Upper lobe of left lung (tissue), 6 donors: Measurements from ENCODE around the gene CYP2U1. TPM values are rescaled to one million over a fixed set of nuclear protein-coding genes. Genes with fewer than 3 reads are reported as not detected.

Experiments used
- ATAC-seq, 2 donors: fragments of 200-7000 bp; cut with Tn5 transposase; one replicate each; pipeline ENCODE4 v1.9.1; 2022; ENCODE audit warnings: mild to moderate bottlenecking in 2 of 2, moderate library complexity in 2 of 2; ENCODE audit not compliant: low FRiP score in 2 of 2
- DNase-seq, 2 donors: peaks; one replicate each; pipeline ENCODE4 v3.0.0-alpha.2; 2019 to 2020
- H3K27ac ChIP-seq, 4 donors: fragments of 200-600 bp; sonication (generic); one replicate each; pipeline ENCODE4 v1.5.1; 2016 to 2019
- H3K27me3 ChIP-seq, 4 donors: fragments of 200-600 bp; sonication (generic); one replicate each; pipeline ENCODE4 v1.5.1; 2017 to 2019
- H3K36me3 ChIP-seq, 4 donors: fragments of 200-600 bp; sonication (generic); one replicate each; pipeline ENCODE4 v1.5.1; 2016 to 2019
- H3K4me1 ChIP-seq, 4 donors: fragments of 200-600 bp; sonication (generic); one replicate each; pipeline ENCODE4 v1.5.1; 2018 to 2019
- H3K4me3 ChIP-seq, 4 donors: fragments of 200-600 bp; sonication (generic); one replicate each; pipeline ENCODE4 v1.5.1; 2017 to 2019; ENCODE audit warnings: mild to moderate bottlenecking in 2 of 4, moderate library complexity in 1 of 4
- H3K9me3 ChIP-seq, 4 donors: fragments of 200-600 bp; sonication (generic); one replicate each; pipeline ENCODE4 v1.5.1; 2018 to 2019
- CTCF ChIP-seq, 6 experiments: fragments of 450-650 bp in 4 of 6; fragments of 200-600 bp in 2 of 6; sonication (generic) in 2 of 6; IDR thresholded peaks; one replicate each; pipeline ENCODE4 v1.5.1; 2016 to 2019; ENCODE audit warnings: antibody characterized with exemption in 6 of 6
- EP300 ChIP-seq, 4 donors: sonication (generic); formaldehyde crosslinking; IDR thresholded peaks; one replicate each; pipeline ENCODE4 v1.5.1; 2017; ENCODE audit warnings: antibody characterized with exemption in 4 of 4, control low read depth in 2 of 4
- POLR2A ChIP-seq, 4 donors: fragments of 450-650 bp; IDR thresholded peaks; one replicate each; pipeline ENCODE4 v1.5.1; 2016 to 2017; ENCODE audit warnings: antibody characterized with exemption in 4 of 4, mild to moderate bottlenecking in 2 of 4
- POLR2AphosphoS5 ChIP-seq, 2 donors: sonication (generic); formaldehyde crosslinking; IDR thresholded peaks; one replicate each; pipeline ENCODE4 v1.5.1; 2017; ENCODE audit warnings: antibody characterized with exemption in 2 of 2
- WGBS, 2 donors: methylation state at CpG; one replicate each; pipeline ENCODE4 v1.1.5; 2017 to 2018; 5-methylcytosine and 5-hydroxymethylcytosine counted together
- total RNA-seq, 6 donors: library from RNA; depleted of rRNA in 4 of 6; stranded (reverse); fragments of >200 nt in 4 of 6; gene quantifications; one replicate each; pipeline versions ENCODE4 v1.1.0 to v1.2.1, GENCODE V29; 2016 to 2021
- donor health status: DM: no; HTN: no; CAD: no; lungs with moderate emphysema.
- donor health status: DM: no; HTN: yes; CAD: no; lungs with severe emphysema.

CYP2U1 gene
- total RNA-seq, 6 donors from 2014 or later = 3.1 to 8.3 (median 6.1) TPM

GRCh38 chr4:107970063-107970798 is 38.9 kb downstream of the CYP2U1 start:
- 89 to 97% methylated on average over 12 of the region's 12 CpGs for WGBS, 2 donors

GRCh38 chr4:107972605-107973004 is 41.3 kb downstream of the CYP2U1 start:
- TF ChIP-seq POLR2A (IDR thresholded peaks at IDR 0.05) = no peak
- TF ChIP-seq EP300 (IDR thresholded peaks at IDR 0.05) = no peak
- TF ChIP-seq POLR2AphosphoS5 (IDR thresholded peaks at IDR 0.05) = no peak
- TF ChIP-seq CTCF (IDR thresholded peaks at IDR 0.05) = no peak
- Histone ChIP-seq H3K4me3 (no peak overlapping the region), H3K9me3 (no peaks in the 10 kb centered on the region), H3K27ac (no peak overlapping the region), H3K4me1 (no peaks in the 10 kb centered on the region), H3K36me3 (no peaks in the 10 kb centered on the region), H3K27me3 (no peaks in the 10 kb centered on the region)
- DNase-seq (no peak), ATAC-seq (no peak)

More at GRCh38 chr4:107970063-107970798, 38.9 kb downstream of the CYP2U1 start:
- Histone ChIP-seq H3K27ac (no peak overlapping the region), H3K27me3 (no peaks in the 10 kb centered on the region), H3K4me3 (no peak overlapping the region), H3K4me1 (no peaks in the 10 kb centered on the region), H3K36me3 (no peaks in the 10 kb centered on the region), H3K9me3 (no peaks in the 10 kb centered on the region)
- TF ChIP-seq CTCF (IDR thresholded peaks at IDR 0.05) (no peak), EP300 (IDR thresholded peaks at IDR 0.05) (no peak), POLR2AphosphoS5 (IDR thresholded peaks at IDR 0.05) (no peak), POLR2A (IDR thresholded peaks at IDR 0.05) (no peak)
- DNase-seq (peak in 1 of 2 donors; percentile 1), ATAC-seq (no peak)

- no peaks in the 10 kb centered on the region for H3K27me3 ChIP-seq
- ATAC-seq (no peak), DNase-seq (no peak)
- H3K9me3 ChIP-seq = no peaks in the 10 kb centered on the region
- H3K4me3 ChIP-seq = no peak overlapping the region
- TF ChIP-seq CTCF (IDR thresholded peaks at IDR 0.05) (no peak), EP300 (IDR thresholded peaks at IDR 0.05) (no peak), POLR2A (IDR thresholded peaks at IDR 0.05) (no peak), POLR2AphosphoS5 (IDR thresholded peaks at IDR 0.05) (no peak)
- no peaks in the 10 kb centered on the region for H3K36me3 ChIP-seq
- no peak overlapping the region for H3K27ac ChIP-seq
- H3K4me1 ChIP-seq = no peaks in the 10 kb centered on the region
- WGBS, 2 donors = 75 to 89% methylated on average over 3 of the region's 3 CpGs
These were observed 43.2 kb downstream of the CYP2U1 start for GRCh38 chr4:107974523-107974922.

GRCh38 chr4:107977482-107977881 is 46.1 kb downstream of the CYP2U1 start:
- Histone ChIP-seq H3K9me3 (peaks cover 0 to 4% (median 0%) of the 10 kb centered on the region in 4 donors), H3K27me3 (no peaks in the 10 kb centered on the region), H3K4me1 (no peaks in the 10 kb centered on the region), H3K4me3 (no peak overlapping the region), H3K36me3 (no peaks in the 10 kb centered on the region), H3K27ac (no peak overlapping the region)
- TF ChIP-seq CTCF (IDR thresholded peaks at IDR 0.05) = no peak
- no peak for TF ChIP-seq POLR2A (IDR thresholded peaks at IDR 0.05)
- no peak for TF ChIP-seq EP300 (IDR thresholded peaks at IDR 0.05)
- TF ChIP-seq POLR2AphosphoS5 (IDR thresholded peaks at IDR 0.05) = no peak
- DNase-seq (no peak), ATAC-seq (no peak)
- 92 to 94% methylated on average over 4 of the region's 4 CpGs for WGBS, 2 donors
